Measurements from ENCODE around the gene TAS2R41.

- no peak for TF ChIP-seq ZNF558 (tag by site-specific recombination; IDR thresholded peaks at IDR 0.05)
- TF ChIP-seq CTCF (tag by site-specific recombination; IDR thresholded peaks at IDR 0.05), result no peak
- TF ChIP-seq ZNF280C (tag by site-specific recombination; IDR thresholded peaks at IDR 0.05), result no peak
- TF ChIP-seq ZBTB21 (tag by site-specific recombination; IDR thresholded peaks at IDR 0.05), result no peak
- no peak for TF ChIP-seq ZNF24 (tag by site-specific recombination; IDR thresholded peaks at IDR 0.05)
- no peak for TF ChIP-seq HIC1 (tag by site-specific recombination; IDR thresholded peaks at IDR 0.05)
- no peak for TF ChIP-seq REST (tag by site-specific recombination; IDR thresholded peaks at IDR 0.05)
- no peak for TF ChIP-seq ZBTB49 (tag by site-specific recombination; IDR thresholded peaks at IDR 0.05; ENCODE audit: low read depth)
- no peak for TF ChIP-seq ELK4 (IDR thresholded peaks at IDR 0.05; ENCODE audit: borderline replicate concordance, low read depth, low read length)
These were observed 1.5 kb downstream of the TAS2R41 start for GRCh38 chr7:143479055-143479766.
